RCC 7860 (cell line): ENCODE data around the gene PER1.

ENCODE experiments used
- DNase-seq: peaks from one replicate; pipeline ENCODE4 v3.0.0-alpha.2; 2015; ENCODE audit warnings: low spot score
- FAIRE-seq: peaks from 2 replicates; lab custom pipeline; 2012; peaks lifted over from hg19 to GRCh38; lab: Jason Lieb, UNC

The PER1 gene

GRCh38 chr17:8153957-8154607 lies 1.9 kb upstream of the PER1 start:
- FAIRE-seq (peak; percentile 85), DNase-seq (peak; percentile 93)

GRCh38 chr17:8153525-8153956 lies 1.3 kb upstream of the PER1 start:
- FAIRE-seq (peak; percentile 95), DNase-seq (peak; percentile 99)

- DNase-seq, result no peak
- no peak for FAIRE-seq
Measured at GRCh38 chr17:8153031-8153451, 837 bp upstream of the PER1 start.

GRCh38 chr17:8151641-8152111 lies 528 bp downstream of the PER1 start:
- FAIRE-seq (no peak), DNase-seq (no peak)

- FAIRE-seq, result no peak
- DNase-seq, result no peak
Measured at GRCh38 chr17:8151120-8151640, 1.0 kb downstream of the PER1 start.

- FAIRE-seq, result no peak
- DNase-seq, result no peak
Measured at GRCh38 chr17:8150194-8151119, 1.7 kb downstream of the PER1 start.

- no peak for DNase-seq
- no peak for FAIRE-seq
Measured at GRCh38 chr17:8149419-8150193, 2.6 kb downstream of the PER1 start.

- DNase-seq, result no peak
- no peak for FAIRE-seq
Measured at GRCh38 chr17:8148560-8148959, 3.6 kb downstream of the PER1 start.

- no peak for FAIRE-seq
- no peak for DNase-seq
Measured at GRCh38 chr17:8147805-8148404, 4.3 kb downstream of the PER1 start.

- FAIRE-seq, result no peak
Measured at GRCh38 chr17:8147141-8147804, 4.9 kb downstream of the PER1 start.

GRCh38 chr17:8146381-8147140 lies 5.6 kb downstream of the PER1 start:
- no peak for DNase-seq
- FAIRE-seq, result no peak

More at GRCh38 chr17:8147141-8147804, 4.9 kb downstream of the PER1 start:
- DNase-seq, result no peak

GRCh38 chr17:8145811-8146210 lies 6.4 kb downstream of the PER1 start:
- DNase-seq, result no peak
- FAIRE-seq, result no peak

GRCh38 chr17:8144401-8145231 lies 7.6 kb downstream of the PER1 start:
- FAIRE-seq (no peak), DNase-seq (no peak)

GRCh38 chr17:8143581-8144400 lies 8.4 kb downstream of the PER1 start:
- DNase-seq (no peak), FAIRE-seq (no peak)

GRCh38 chr17:8142887-8143580 lies 9.2 kb downstream of the PER1 start:
- FAIRE-seq (no peak), DNase-seq (no peak)

GRCh38 chr17:8142158-8142886 lies 9.9 kb downstream of the PER1 start:
- FAIRE-seq, result no peak
- DNase-seq, result no peak
